Kidney epithelial cell (primary cell): ENCODE measurements around the gene DNAJC7. TPM values are rescaled to one million over a fixed set of nuclear protein-coding genes. Genes with fewer than 3 reads are reported as not detected.

Experiments used
- DNase-seq: peaks from one replicate; pipeline ENCODE4 v3.0.0-alpha.2; 2010; ENCODE audit warnings: low read depth
- H3K27me3 ChIP-seq: 2 replicates; pipeline ENCODE4 v1.6.0; 2011; ENCODE audit warnings: low read length; ENCODE audit not compliant: control insufficient read depth, insufficient read depth
- H3K36me3 ChIP-seq: 2 replicates; pipeline ENCODE4 v1.5.1; 2011; ENCODE audit warnings: low read length; ENCODE audit not compliant: control insufficient read depth, insufficient read depth
- H3K4me3 ChIP-seq: 2 replicates; pipeline ENCODE4 v1.5.1; 2011; ENCODE audit warnings: low read depth, mild to moderate bottlenecking, control low read depth, low read length
- total RNA-seq: library from RNA; depleted of rRNA; stranded (reverse); fragments of >200 nt; gene quantifications from 2 replicates; pipeline ENCODE4 v1.2.3, GENCODE V29; 2015
- TF ChIP-seq, protein P1 (sequence below): IDR thresholded peaks from 2 replicates; pipeline ENCODE4 v1.5.1; 2011; ENCODE audit warnings: mild to moderate bottlenecking, moderate library complexity, low read length, control low read depth, inconsistent platforms; ENCODE audit not compliant: insufficient read depth, poor library complexity, severe bottlenecking

DNAJC7 gene
- total RNA-seq, 1 donor from 2014 or later, result 73.5 TPM

DNA sequence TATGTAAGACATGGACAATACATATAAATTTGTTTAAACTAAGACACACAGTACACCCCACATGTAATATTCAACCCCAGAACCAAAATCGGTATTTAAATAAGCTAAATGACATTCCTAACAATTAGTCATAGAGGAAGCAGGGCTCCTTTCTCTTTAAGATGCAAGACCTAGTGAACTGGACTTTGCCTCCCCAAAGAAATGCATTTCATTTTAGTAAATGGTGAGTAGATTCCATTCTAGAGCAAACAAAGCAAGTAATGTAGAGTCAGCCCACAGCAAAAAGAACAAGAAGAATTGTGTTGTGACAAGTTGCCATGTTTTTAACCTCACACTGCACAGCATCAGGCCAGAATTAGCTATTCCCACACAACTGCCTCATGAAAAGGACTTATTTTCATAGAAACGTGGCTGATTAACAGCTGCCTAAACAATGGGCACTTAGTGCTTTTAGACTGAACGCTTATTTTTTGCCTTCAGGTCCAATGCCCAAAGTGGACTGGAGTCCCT lies 14.4 kb downstream of the DNAJC7 start:
- TF ChIP-seq, protein P1, sequence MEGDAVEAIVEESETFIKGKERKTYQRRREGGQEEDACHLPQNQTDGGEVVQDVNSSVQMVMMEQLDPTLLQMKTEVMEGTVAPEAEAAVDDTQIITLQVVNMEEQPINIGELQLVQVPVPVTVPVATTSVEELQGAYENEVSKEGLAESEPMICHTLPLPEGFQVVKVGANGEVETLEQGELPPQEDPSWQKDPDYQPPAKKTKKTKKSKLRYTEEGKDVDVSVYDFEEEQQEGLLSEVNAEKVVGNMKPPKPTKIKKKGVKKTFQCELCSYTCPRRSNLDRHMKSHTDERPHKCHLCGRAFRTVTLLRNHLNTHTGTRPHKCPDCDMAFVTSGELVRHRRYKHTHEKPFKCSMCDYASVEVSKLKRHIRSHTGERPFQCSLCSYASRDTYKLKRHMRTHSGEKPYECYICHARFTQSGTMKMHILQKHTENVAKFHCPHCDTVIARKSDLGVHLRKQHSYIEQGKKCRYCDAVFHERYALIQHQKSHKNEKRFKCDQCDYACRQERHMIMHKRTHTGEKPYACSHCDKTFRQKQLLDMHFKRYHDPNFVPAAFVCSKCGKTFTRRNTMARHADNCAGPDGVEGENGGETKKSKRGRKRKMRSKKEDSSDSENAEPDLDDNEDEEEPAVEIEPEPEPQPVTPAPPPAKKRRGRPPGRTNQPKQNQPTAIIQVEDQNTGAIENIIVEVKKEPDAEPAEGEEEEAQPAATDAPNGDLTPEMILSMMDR, result no peak
- H3K27me3 ChIP-seq, result no peaks in the 10 kb centered on the region
- DNase-seq, result no peak
- peaks cover 3% of the 10 kb centered on the region for H3K36me3 ChIP-seq
- no peak overlapping the region for H3K4me3 ChIP-seq

DNA sequence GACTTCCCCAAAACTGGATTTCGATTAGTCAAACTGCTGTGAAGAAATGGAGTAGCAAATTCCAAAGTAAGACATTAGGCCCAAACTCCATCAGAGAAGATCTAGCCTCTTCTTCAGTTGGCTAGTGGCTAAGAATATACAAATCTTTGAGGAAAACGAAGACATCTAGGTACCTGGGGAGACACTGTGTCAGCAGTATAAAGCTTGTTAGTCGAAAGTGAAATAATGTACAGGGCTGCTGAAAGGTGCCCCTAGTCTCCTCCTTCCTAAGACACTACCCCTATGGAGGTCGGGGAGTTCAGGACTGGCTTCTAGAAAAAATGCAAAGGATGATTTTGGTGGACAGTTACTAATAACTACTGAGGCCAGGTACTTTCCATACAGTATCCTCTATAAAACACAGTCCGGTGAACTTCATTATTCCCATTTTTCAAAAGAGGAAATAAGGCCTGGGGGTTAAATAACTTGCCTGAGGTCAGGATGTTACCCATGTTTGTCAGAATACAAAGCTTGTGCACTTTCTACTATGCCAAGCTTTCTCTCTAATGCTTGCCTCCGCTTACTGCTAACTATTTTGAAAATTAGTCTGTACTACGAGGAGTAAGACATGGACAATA lies 15.0 kb downstream of the DNAJC7 start:
- DNase-seq, result no peak
- no peak overlapping the region for H3K4me3 ChIP-seq
- TF ChIP-seq, protein P1, result no peak
- peaks cover 3% of the 10 kb centered on the region for H3K36me3 ChIP-seq
- H3K27me3 ChIP-seq, result no peaks in the 10 kb centered on the region

DNA sequence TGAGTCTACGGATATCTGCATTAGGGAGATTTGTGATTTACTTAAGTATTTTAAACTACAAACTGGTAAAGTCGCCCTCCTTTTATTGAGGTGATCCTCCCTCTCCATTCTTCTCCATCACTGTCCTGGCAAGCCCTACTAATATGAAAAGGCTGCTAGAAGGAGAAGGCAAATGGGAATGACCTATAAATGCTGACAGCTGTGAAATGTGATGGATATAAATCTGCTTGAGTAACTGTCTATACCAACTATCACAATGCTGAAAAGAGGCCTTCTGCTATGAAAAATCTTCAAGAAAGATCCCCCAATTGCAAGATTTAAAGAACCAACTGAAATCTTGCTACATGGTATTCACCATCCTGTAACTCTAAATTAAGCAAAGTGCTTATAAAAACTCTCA lies 15.5 kb downstream of the DNAJC7 start:
- no peak for DNase-seq
- H3K4me3 ChIP-seq, result no peak overlapping the region
- TF ChIP-seq, protein P1, result no peak
- no peaks in the 10 kb centered on the region for H3K27me3 ChIP-seq
- peaks cover 5% of the 10 kb centered on the region for H3K36me3 ChIP-seq

DNA sequence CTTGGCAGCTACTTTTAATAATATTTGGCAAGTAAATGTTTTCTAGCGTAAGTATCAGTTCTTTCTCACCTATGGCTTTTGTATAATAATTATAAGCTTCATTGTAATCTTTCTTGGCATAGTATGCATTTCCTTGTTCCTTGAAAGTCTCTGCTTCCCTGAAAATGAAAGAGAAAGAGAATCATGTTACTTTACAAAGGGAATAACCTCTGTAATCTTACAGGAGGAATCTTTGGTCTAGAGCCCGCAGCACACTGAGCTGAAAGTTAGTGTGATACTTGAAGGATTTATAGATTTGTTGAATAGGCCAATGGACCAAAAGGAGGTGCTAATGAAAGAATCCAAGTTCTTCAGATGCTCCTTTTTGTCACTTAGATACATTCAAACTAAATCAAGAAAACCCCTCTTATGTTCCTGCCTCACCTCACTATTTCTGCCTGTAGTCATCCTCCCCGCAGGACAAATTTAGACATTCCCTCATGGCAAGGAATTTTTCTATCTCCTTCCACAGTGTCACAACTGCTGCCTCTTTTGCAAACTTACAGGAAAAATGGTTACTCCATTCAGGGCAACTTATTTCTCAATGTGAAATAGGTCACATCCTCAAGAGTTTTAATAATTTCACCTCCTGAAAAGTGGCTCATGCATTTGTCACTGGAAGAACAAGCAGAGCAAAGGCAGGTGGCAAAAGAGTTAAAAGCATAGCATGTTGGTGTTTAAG lies 16.7 kb downstream of the DNAJC7 start:
- H3K36me3 ChIP-seq, result peaks cover 6% of the 10 kb centered on the region
- TF ChIP-seq, protein P1, result no peak
- DNase-seq, result no peak
- no peak overlapping the region for H3K4me3 ChIP-seq
- H3K27me3 ChIP-seq, result no peaks in the 10 kb centered on the region

DNA sequence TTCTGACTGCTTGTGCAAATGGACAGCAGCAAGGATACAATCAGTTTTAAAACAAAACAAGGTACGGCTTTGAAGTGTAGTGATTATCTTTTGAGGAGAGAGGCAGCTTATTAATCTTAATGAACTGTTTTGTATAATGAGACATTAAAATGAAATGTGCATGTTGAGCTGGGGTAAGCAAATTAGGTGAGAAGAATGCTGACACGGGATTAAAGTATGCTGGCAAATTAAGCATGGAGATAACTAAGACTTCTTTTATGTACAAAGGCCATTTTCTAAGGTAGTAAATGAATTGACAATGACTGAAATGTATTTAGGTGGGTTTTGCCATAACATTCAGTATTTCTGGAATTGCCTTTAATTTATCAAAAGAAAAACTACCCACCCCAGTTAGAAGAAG lies 18.7 kb downstream of the DNAJC7 start:
- no peak for DNase-seq
- TF ChIP-seq, protein P1, result no peak
- Histone ChIP-seq H3K27me3 (no peaks in the 10 kb centered on the region), H3K36me3 (peaks cover 6% of the 10 kb centered on the region), H3K4me3 (no peak overlapping the region)

DNA sequence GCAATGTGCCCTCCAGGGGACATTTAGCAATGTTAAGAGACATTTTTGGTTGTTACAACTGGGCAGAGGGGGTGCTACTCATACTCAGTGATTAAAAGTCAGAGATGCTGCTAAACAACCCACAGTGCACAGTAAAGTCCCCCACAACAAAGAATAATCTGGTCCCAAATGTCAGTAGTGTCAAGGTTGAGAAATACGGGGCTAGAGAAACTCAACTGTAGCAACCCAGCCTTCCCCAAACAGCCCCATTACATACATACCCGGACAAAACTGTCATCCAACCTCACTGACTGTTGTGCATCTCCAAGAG lies 20.4 kb downstream of the DNAJC7 start:
- Histone ChIP-seq H3K4me3 (no peak overlapping the region), H3K27me3 (no peaks in the 10 kb centered on the region), H3K36me3 (peaks cover 9% of the 10 kb centered on the region)
- DNase-seq, result no peak
- TF ChIP-seq, protein P1, result no peak
